Testis (tissue), 2 donors: ENCODE data around the gene FASLG.

Experiments
- CTCF ChIP-seq, 3 experiments: fragments of 450-650 bp in 2 of 3; fragments of 200-600 bp in 1 of 3; sonication (generic) in 1 of 3; IDR thresholded peaks; one replicate each; pipeline ENCODE4 v1.5.1; 2016 to 2019; ENCODE audit warnings: antibody characterized with exemption in 3 of 3, mild to moderate bottlenecking in 2 of 3, moderate library complexity in 1 of 3
- POLR2A ChIP-seq: fragments of 450-650 bp; IDR thresholded peaks from one replicate; pipeline ENCODE4 v1.6.1; 2017; ENCODE audit warnings: antibody characterized with exemption, mild to moderate bottlenecking, moderate library complexity

GRCh38 chr1:172630868-172631267 is 28.0 kb upstream of the FASLG start:
- TF ChIP-seq CTCF (IDR thresholded peaks at IDR 0.05) (no peak), POLR2A (no peak)
